HG02943 (cell line): Measurements from ENCODE around the gene ZNF765.
"Not testable (repeated sequence)": the region's sequence is repeated elsewhere in the genome, so short reads cannot be mapped to it uniquely, and the experiment has no call there.

Experiments used
- ATAC-seq: cut with Tn5 transposase; IDR thresholded peaks from one replicate; pipeline ENCODE4 v1.9.1; 2021; ENCODE audit warnings: mild to moderate bottlenecking, low read depth, moderate library complexity; ENCODE audit not compliant: unreplicated experiment

The ZNF765 gene

GRCh38 chr19:53394974-53395839 lies at the start of gene ZNF765:
Gene ZNF765 (plus strand): TSS chr19:53395149. CDS start chr19:53398016, 2,867 bp downstream.
- peak; percentile 91 for ATAC-seq

GRCh38 chr19:53355739-53356138 lies 39.2 kb upstream of the ZNF765 start:
- ATAC-seq, result no peak

GRCh38 chr19:53357821-53358581 lies 36.9 kb upstream of the ZNF765 start:
- no peak for ATAC-seq

- ATAC-seq, result not testable (repeated sequence)
Measured at GRCh38 chr19:53360056-53360455, 34.9 kb upstream of the ZNF765 start.

GRCh38 chr19:53365134-53365898 lies 29.6 kb upstream of the ZNF765 start, which contains the start of gene ZNF525:
Gene ZNF525 (plus strand): TSS chr19:53365705. CDS start chr19:53372282, 6,577 bp downstream.
- peak; percentile 94 for ATAC-seq

GRCh38 chr19:53365899-53366493 lies 29.0 kb upstream of the ZNF765 start:
- peak; percentile 39 for ATAC-seq

- no peak for ATAC-seq
Measured at GRCh38 chr19:53372196-53372595, 22.8 kb upstream of the ZNF765 start.

GRCh38 chr19:53374288-53374687 lies 20.7 kb upstream of the ZNF765 start:
- no peak for ATAC-seq

- no peak for ATAC-seq
Measured at GRCh38 chr19:53374743-53375142, 20.2 kb upstream of the ZNF765 start.

- ATAC-seq, result no peak
Measured at GRCh38 chr19:53381376-53381775, 13.6 kb upstream of the ZNF765 start.

- no peak for ATAC-seq
Measured at GRCh38 chr19:53388168-53388567, 6.8 kb upstream of the ZNF765 start.

GRCh38 chr19:53388904-53389303 lies 6.0 kb upstream of the ZNF765 start:
- ATAC-seq, result no peak

- ATAC-seq, result no peak
Measured at GRCh38 chr19:53389571-53389970, 5.4 kb upstream of the ZNF765 start.

GRCh38 chr19:53389978-53390377 lies 5.0 kb upstream of the ZNF765 start:
- ATAC-seq, result no peak

GRCh38 chr19:53394522-53394973 lies 401 bp upstream of the ZNF765 start:
- no peak for ATAC-seq

GRCh38 chr19:53395840-53396524 lies 1.0 kb downstream of the ZNF765 start:
- ATAC-seq, result not testable (repeated sequence)

GRCh38 chr19:53396525-53396868 lies 1.5 kb downstream of the ZNF765 start:
- no peak for ATAC-seq

- not testable (repeated sequence) for ATAC-seq
Measured at GRCh38 chr19:53397918-53398317, 3.0 kb downstream of the ZNF765 start.

- no peak for ATAC-seq
Measured at GRCh38 chr19:53409505-53410204, 14.7 kb downstream of the ZNF765 start.
